HepG2 (cell line): ENCODE data around the gene U2AF1. TPM values are rescaled to one million over a fixed set of nuclear protein-coding genes. Genes with fewer than 3 reads are reported as not detected.
"Not testable (repeated sequence)": the region's sequence is repeated elsewhere in the genome, so short reads cannot be mapped to it uniquely, and the experiment has no call there.

Source experiments
- ATAC-seq: fragments of 200-7000 bp; cut with Tn5 transposase; 3 replicates; pipeline ENCODE4 v1.9.1; 2020; ENCODE audit warnings: mild to moderate bottlenecking, moderate library complexity
- Bru-seq: library from RNA; stranded (reverse); fragments of 400-500 nt; gene quantifications from one replicate; lab custom pipeline; 2021; lab: Mats Ljungman, UMichigan
- BruChase-seq, 2 experiments: library from RNA; stranded (reverse); fragments of 400-500 nt; gene quantifications; one replicate each; lab custom pipeline; 2021; lab: Mats Ljungman, UMichigan
- BruUV-seq: library from RNA; stranded (reverse); fragments of 400-500 nt; replicated peaks from 2 replicates; lab custom pipeline; 2021; lab: Mats Ljungman, UMichigan
- CTCF ChIA-PET: fragments of 300-600 bp; formaldehyde crosslinking; extraction: SDS; loops from one replicate; lab custom pipeline; 2021; ENCODE audit warnings: low total read pairs, inconsistent platforms, low intra/inter-chr PET ratio; lab: Yijun Ruan, JAX
- POLR2A ChIA-PET: fragments of 350-600 bp; sonication (Branson Sonifier 250); formaldehyde crosslinking; loops from one replicate; lab custom pipeline; 2020; ENCODE audit warnings: antibody characterized with exemption, inconsistent platforms; lab: Yijun Ruan, JAX
- DNase-seq: peaks from one replicate; pipeline ENCODE4 v3.0.0-alpha.2; 2015; ENCODE audit warnings: low spot score
- FAIRE-seq: peaks from 3 replicates; lab custom pipeline; 2011; peaks lifted over from hg19 to GRCh38; lab: Jason Lieb, UNC
- H2AFZ ChIP-seq: one replicate; pipeline ENCODE4 v1.6.1; 2011; ENCODE audit warnings: low read length, inconsistent platforms
- H3K27ac ChIP-seq: fragments of 300-600 bp; 3 replicates; pipeline ENCODE4 v1.8.0; 2011; ENCODE audit warnings: mixed run types, mild to moderate bottlenecking, mixed read lengths, low read length, inconsistent platforms; ENCODE audit not compliant: insufficient read depth; ENCODE audit errors: extremely low read length
- H3K27me3 ChIP-seq, 2 experiments: fragments of 200-600 bp in 1 of 2; 2 replicates in 1 of 2; 3 replicates in 1 of 2; pipeline versions ENCODE4 v1.6.0 to v1.8.0; 2011; ENCODE audit warnings: low read length in 2 of 2, mild to moderate bottlenecking in 2 of 2, moderate library complexity in 2 of 2, inconsistent platforms in 1 of 2; ENCODE audit not compliant: insufficient read depth in 2 of 2, control insufficient read depth in 1 of 2
- H3K36me3 ChIP-seq, 2 experiments: fragments of 200-600 bp in 1 of 2; replicated peaks in 1 of 2; 2 replicates in 1 of 2; 3 replicates in 1 of 2; pipeline versions ENCODE4 v1.5.1 to v1.8.0; 2011; ENCODE audit warnings: low read length in 2 of 2, inconsistent platforms in 1 of 2; ENCODE audit not compliant: insufficient read depth in 2 of 2, control insufficient read depth in 1 of 2
- H3K4me1 ChIP-seq: 2 replicates; pipeline ENCODE4 v1.5.1; 2012; ENCODE audit warnings: low read length, inconsistent platforms; ENCODE audit not compliant: insufficient read depth
- H3K4me2 ChIP-seq: 2 replicates; pipeline ENCODE4 v1.6.0; 2011; ENCODE audit warnings: low read depth, low read length, inconsistent platforms
- H3K4me3 ChIP-seq, 3 experiments: fragments of 200-600 bp in 1 of 3; sonication (generic), shearing (Covaris generic) in 1 of 3; replicated peaks in 1 of 3; 2 replicates each; pipeline ENCODE4 v1.5.1; 2011 to 2016; ENCODE audit warnings: low read length in 3 of 3, inconsistent platforms in 2 of 3, low read depth in 2 of 3, mild to moderate bottlenecking in 2 of 3, control low read depth in 1 of 3, mixed read lengths in 1 of 3; ENCODE audit not compliant: insufficient read depth in 1 of 3
- H3K79me2 ChIP-seq: one replicate; pipeline ENCODE4 v1.6.1; 2011; ENCODE audit warnings: low read length, inconsistent platforms; ENCODE audit not compliant: insufficient read depth
- H3K9ac ChIP-seq: 2 replicates; pipeline ENCODE4 v1.6.0; 2011; ENCODE audit warnings: mild to moderate bottlenecking, low read depth, low read length, inconsistent platforms; ENCODE audit not compliant: insufficient read depth
- H3K9me3 ChIP-seq: 2 replicates; pipeline ENCODE4 v1.5.1; 2012; ENCODE audit warnings: mild to moderate bottlenecking, low read length
- H4K20me1 ChIP-seq: 2 replicates; pipeline ENCODE4 v1.6.0; 2011; ENCODE audit warnings: inconsistent platforms, mild to moderate bottlenecking, low read length, moderate library complexity; ENCODE audit not compliant: insufficient read depth
- CREB1 ChIP-seq, 2 experiments: fragments of 450-650 bp in 1 of 2; IDR thresholded peaks; 2 replicates each; pipeline ENCODE4 v1.6.1; 2016 to 2017; ENCODE audit warnings: control low read depth in 1 of 2, mild to moderate bottlenecking in 1 of 2, missing compliant biosample characterization in 1 of 2, missing genetic modification characterization in 1 of 2
- GABPB1 ChIP-seq: IDR thresholded peaks from 2 replicates; pipeline ENCODE4 v1.6.1; 2016; ENCODE audit warnings: mild to moderate bottlenecking, missing genetic modification reagents, moderate library complexity, missing compliant biosample characterization
- GATAD1 ChIP-seq: IDR thresholded peaks from 2 replicates; pipeline ENCODE4 v1.6.1; 2016; ENCODE audit warnings: missing genetic modification reagents, missing compliant biosample characterization
- GMEB2 ChIP-seq: IDR thresholded peaks from 2 replicates; pipeline ENCODE4 v1.6.1; 2016; ENCODE audit warnings: missing biosample characterization, missing genetic modification reagents, low read depth
- HOXA3 ChIP-seq: sonication (generic); formaldehyde crosslinking; IDR thresholded peaks from 2 replicates; pipeline ENCODE4 v1.5.0; 2020; ENCODE audit warnings: missing genetic modification reagents
- NFYC ChIP-seq: IDR thresholded peaks from 2 replicates; pipeline ENCODE4 v1.6.1; 2016; ENCODE audit warnings: missing genetic modification reagents, missing compliant biosample characterization
- PHF8 ChIP-seq: sonication (generic); formaldehyde crosslinking; IDR thresholded peaks from 2 replicates; pipeline ENCODE4 v1.5.0; 2020; ENCODE audit warnings: missing genetic modification reagents
- SAP130 ChIP-seq: IDR thresholded peaks from 2 replicates; pipeline ENCODE4 v1.6.1; 2016; ENCODE audit warnings: low read depth
- THAP11 ChIP-seq: IDR thresholded peaks from 2 replicates; pipeline ENCODE4 v1.6.1; 2016; ENCODE audit warnings: missing biosample characterization, missing genetic modification reagents
- ZFY ChIP-seq: sonication (generic); formaldehyde crosslinking; IDR thresholded peaks from 2 replicates; pipeline ENCODE4 v1.4.0; 2020; ENCODE audit warnings: missing genetic modification reagents
- ZNF687 ChIP-seq: sonication (generic); formaldehyde crosslinking; IDR thresholded peaks from 2 replicates; pipeline ENCODE4 v1.5.1; 2020; ENCODE audit warnings: mild to moderate bottlenecking, missing genetic modification reagents, moderate library complexity
- WGBS: methylation state at CpG from one replicate; pipeline ENCODE4 v1.1.6; 2017; ENCODE audit warnings: low lambda C conversion rate; 5-methylcytosine and 5-hydroxymethylcytosine counted together
- in situ Hi-C: cut with HindIII; loops from 2 replicates; pipeline ENCODE4 v1.10.0; 2017; ENCODE audit warnings: low pct_unique_long_range_greater_than_20kb; ENCODE audit not compliant: extremely low pct_ligation_motif_present
- intact Hi-C: fragments of 100-400 bp; cut with micrococcal nuclease; formaldehyde crosslinking; loops from one replicate; pipeline ENCODE4 v1.10.0; 2022; ENCODE audit not compliant: unreplicated experiment
- long read RNA-seq, 2 experiments: library from RNA in 1 of 2; library from polyadenylated mRNA in 1 of 2; stranded (forward) in 1 of 2; unstranded in 1 of 2; transcript quantifications; one replicate each; pipeline ENCODE4 v2.0.0, GENCODE V29; 2019 to 2022
- polyA minus RNA-seq, 3 experiments: library from RNA; depleted of rRNA, polyadenylated mRNA; stranded (reverse); fragments of >200 nt; gene quantifications; 2 replicates each; pipeline ENCODE4 v1.2.3, GENCODE V29; 2011; ENCODE audit warnings: low replicate concordance in 1 of 3
- polyA plus RNA-seq, 8 experiments: library from polyadenylated mRNA; depleted of rRNA in 3 of 8; stranded (reverse) in 7 of 8; unstranded in 1 of 8; fragments of >200 nt; fragmentation: Illumina TruSeq in 4 of 8; extraction: Trizol in 4 of 8; gene quantifications; 2 replicates each; pipeline versions ENCODE4 v1.2.1 to v1.2.3, GENCODE V29; 2011 to 2016; ENCODE audit warnings: low read depth in 4 of 8, missing spikeins in 1 of 8, mixed read lengths in 1 of 8; ENCODE audit not compliant: insufficient read depth in 1 of 8
- total RNA-seq, 5 experiments: library from RNA; depleted of rRNA; stranded (reverse); fragments of >200 nt; fragmentation: Illumina TruSeq; extraction: Trizol; gene quantifications; 2 replicates each; pipeline ENCODE4 v1.2.3, GENCODE V29; 2016; ENCODE audit warnings: low read depth in 1 of 5

Gene U2AF1
- total RNA-seq (2016; rRNA removed; fragmentation: Illumina TruSeq; extraction: Trizol) (21.2 and 28.6 TPM in 2 replicates), polyA plus RNA-seq (2011; rRNA removed) (26.8 and 27.4 TPM in 2 replicates), polyA minus RNA-seq (2011; rRNA and poly(A)+ RNA removed; ENCODE audit: low replicate concordance) (17.9 and 41.1 TPM in 2 replicates), Bru-seq, nascent RNA (percentile 74 among the genes with signal in this experiment), BruChase-seq, experiment 1, labeled RNA remaining after a 6-hour chase (percentile 71 among the genes with signal in this experiment), BruChase-seq, experiment 2, labeled RNA remaining after a 2-hour chase (percentile 73 among the genes with signal in this experiment)
- 7.4 and 10.8 TPM in 2 replicates for total RNA-seq (2016; cell fraction: cytosol; rRNA removed; fragmentation: Illumina TruSeq; extraction: Trizol; ENCODE audit: low read depth)
- 15.8 and 25.5 TPM in 2 replicates for total RNA-seq (2016; cell fraction: insoluble cytoplasmic fraction; rRNA removed; fragmentation: Illumina TruSeq; extraction: Trizol)
- 10.4 and 13.6 TPM in 2 replicates for total RNA-seq (2016; cell fraction: membrane; rRNA removed; fragmentation: Illumina TruSeq; extraction: Trizol)
- total RNA-seq (2016; cell fraction: nucleus; rRNA removed; fragmentation: Illumina TruSeq; extraction: Trizol), result 32.7 and 42.6 TPM in 2 replicates
- polyA plus RNA-seq (2011; cell fraction: cytosol; rRNA removed), result 38.0 and 44.6 TPM in 2 replicates
- polyA plus RNA-seq (2011; cell fraction: nucleus; rRNA removed), result 46.3 and 54.0 TPM in 2 replicates
- polyA plus RNA-seq (2012), result 11.6 and 48.1 TPM in 2 replicates
- polyA plus RNA-seq (2016; cell fraction: cytosol; fragmentation: Illumina TruSeq; extraction: Trizol; ENCODE audit: low read depth), result 17.8 TPM in 2 replicates
- 210 and 242 TPM in 2 replicates for polyA plus RNA-seq (2016; cell fraction: insoluble cytoplasmic fraction; fragmentation: Illumina TruSeq; extraction: Trizol; ENCODE audit: low read depth)
- 21.2 and 34.0 TPM in 2 replicates for polyA plus RNA-seq (2016; cell fraction: membrane; fragmentation: Illumina TruSeq; extraction: Trizol; ENCODE audit: low read depth)
- 92.4 and 139 TPM in 2 replicates for polyA plus RNA-seq (2016; cell fraction: nucleus; fragmentation: Illumina TruSeq; extraction: Trizol; ENCODE audit: insufficient read depth, low read depth)
- polyA minus RNA-seq (2011; cell fraction: cytosol; rRNA and poly(A)+ RNA removed), result 8.5 and 9.2 TPM in 2 replicates
- 69.9 and 74.8 TPM in 2 replicates for polyA minus RNA-seq (2011; cell fraction: nucleus; rRNA and poly(A)+ RNA removed)
- long read RNA-seq, experiment 1, transcript U2AF1-201 (8 exons, 962 nt), result major isoform, 94 of 131 reads
- long read RNA-seq, experiment 1, transcript U2AF1-202 (8 exons, 940 nt), result minor isoform, 20 of 131 reads
- long read RNA-seq, experiment 1, partial matches to known transcripts, result 2 of 131 reads
- long read RNA-seq, experiment 1, other reads (novel, unspliced or antisense), result 10 of 131 reads
- long read RNA-seq, experiment 2, transcript U2AF1-202 (8 exons, 940 nt), result minor isoform, 25 of 160 reads
- long read RNA-seq, experiment 2, transcript U2AF1-201 (8 exons, 962 nt), result major isoform, 101 of 160 reads
- long read RNA-seq, experiment 2, partial matches to known transcripts, result 12 of 160 reads
- long read RNA-seq, experiment 2, other reads (novel, unspliced or antisense), result 14 of 160 reads

- H4K20me1 ChIP-seq; H3K79me2 ChIP-seq; H3K27ac ChIP-seq; H3K27me3 ChIP-seq; POLR2A ChIA-PET; CTCF ChIA-PET; DNase-seq; intact Hi-C loops; H3K4me2 ChIP-seq; H2AFZ ChIP-seq; H3K4me1 ChIP-seq; in situ Hi-C loops; H3K9me3 ChIP-seq; H3K36me3 ChIP-seq; TF ChIP-seq CREB1 (IDR thresholded peaks at IDR 0.05): not testable (repeated sequence)
- peak; percentile 32 for FAIRE-seq
- TSS peak; percentile 80 for BruUV-seq
- peak within 1 kb of the TSS; percentile 62 for H3K9ac ChIP-seq
- WGBS, result no CpG with 5 or more reads among the region's 107 CpGs
- peak within 1 kb of the TSS in 2 of 3 experiments; percentile 46 to 60; a peak in 3 of 6 replicates for H3K4me3 ChIP-seq
- peak; percentile 89 for ATAC-seq
- peak; percentile 9; the same call in 1 of the 2 replicates for TF ChIP-seq ZNF687 (CRISPR knock-in tag)
- TF ChIP-seq THAP11 (CRISPR knock-in tag), result peak; percentile 60
- TF ChIP-seq CREB1 (CRISPR knock-in tag; IDR thresholded peaks at IDR 0.05), result peak; percentile 52; the same call in 1 of the 2 replicates
- peak; percentile 50; the same call in 1 of the 2 replicates for TF ChIP-seq HOXA3 (CRISPR knock-in tag)
- TF ChIP-seq PHF8 (CRISPR knock-in tag), result peak; percentile 29; the same call in 1 of the 2 replicates
- TF ChIP-seq ZFY (CRISPR knock-in tag), result peak; percentile 29; the same call in 1 of the 2 replicates
- peak; percentile 29; the same call in 1 of the 2 replicates for TF ChIP-seq NFYC
- peak; percentile 21; the same call in 1 of the 2 replicates for TF ChIP-seq SAP130
- TF ChIP-seq GABPB1 (CRISPR knock-in tag), result peak; percentile 54; the same call in 1 of the 2 replicates
- peak; percentile 70; the same call in 1 of the 2 replicates for TF ChIP-seq GMEB2 (CRISPR knock-in tag)
- peak; percentile 84 for TF ChIP-seq GATAD1 (CRISPR knock-in tag)
Observed at GRCh38 chr21:43106965-43107793, at the start of gene U2AF1. Gene U2AF1, minus strand, starts transcription at chr21:43107570. Its CDS starts 76 bp downstream, at chr21:43107494.
